HG03575 (cell line): ENCODE data around the gene HSFY2.
"Not testable (repeated sequence)": the region's sequence is repeated elsewhere in the genome, so short reads cannot be mapped to it uniquely, and the experiment has no call there.

ENCODE experiments used
- ATAC-seq: cut with Tn5 transposase; IDR thresholded peaks from one replicate; pipeline ENCODE4 v1.9.1; 2021; ENCODE audit not compliant: unreplicated experiment, insufficient number of reproducible peaks, low FRiP score; ENCODE audit errors: extremely low read depth

Gene HSFY2

GRCh38 chrY:18773635-18774034, at the start of gene HSFY2:
Gene HSFY2, minus strand, starts transcription at chrY:18773735. Its CDS starts 117 bp downstream, at chrY:18773618.
- ATAC-seq, result not testable (repeated sequence)

GRCh38 chrY:18815751-18816150, 42.2 kb upstream of the HSFY2 start:
- not testable (repeated sequence) for ATAC-seq

GRCh38 chrY:18788757-18789406, 15.3 kb upstream of the HSFY2 start:
- not testable (repeated sequence) for ATAC-seq

GRCh38 chrY:18754077-18754476, 19.5 kb downstream of the HSFY2 start:
- ATAC-seq, result not testable (repeated sequence)

- not testable (repeated sequence) for ATAC-seq
These were observed 20.3 kb downstream of the HSFY2 start for GRCh38 chrY:18753133-18753815.

- not testable (repeated sequence) for ATAC-seq
These were observed 49.8 kb downstream of the HSFY2 start for GRCh38 chrY:18723714-18724113.
